Parathyroid adenoma (tissue), 2 donors: Measurements from ENCODE around the gene RIN3.
A peak's percentile ranks its signal among the peaks of the same experiment; 100 is the strongest.

Experiments
- H2AFZ ChIP-seq: fragments of 300-600 bp; sonication (generic); one replicate; pipeline ENCODE4 v1.7.0; 2017; ENCODE audit warnings: antibody characterized with exemption, mild to moderate bottlenecking
- H3K27ac ChIP-seq: fragments of 300-600 bp; sonication (generic); one replicate; pipeline ENCODE4 v1.7.0; 2017
- H3K27me3 ChIP-seq: fragments of 300-600 bp; sonication (generic); one replicate; pipeline ENCODE4 v1.7.0; 2017; ENCODE audit warnings: low read length; ENCODE audit not compliant: control insufficient read depth, insufficient read depth
- H3K36me3 ChIP-seq: fragments of 300-600 bp; sonication (generic); one replicate; pipeline ENCODE4 v1.7.0; 2017; ENCODE audit warnings: low read length; ENCODE audit not compliant: control insufficient read depth, insufficient read depth
- H3K4me1 ChIP-seq: fragments of 300-600 bp; sonication (generic); one replicate; pipeline ENCODE4 v1.7.0; 2017; ENCODE audit warnings: control low read depth
- H3K4me2 ChIP-seq: fragments of 300-600 bp; sonication (generic); one replicate; pipeline ENCODE4 v1.7.0; 2017; ENCODE audit warnings: low read length
- H3K4me3 ChIP-seq: fragments of 300-600 bp; sonication (generic); one replicate; pipeline ENCODE4 v1.7.0; 2017; ENCODE audit warnings: low read depth, low read length
- H3K79me2 ChIP-seq: fragments of 300-600 bp; sonication (generic); one replicate; pipeline ENCODE4 v1.7.0; 2017; ENCODE audit warnings: control low read depth
- H3K9ac ChIP-seq: fragments of 300-600 bp; sonication (generic); one replicate; pipeline ENCODE4 v1.7.0; 2017; ENCODE audit warnings: mild to moderate bottlenecking
- H3K9me3 ChIP-seq: fragments of 300-600 bp; sonication (generic); one replicate; pipeline ENCODE4 v1.7.0; 2017; ENCODE audit warnings: low read length; ENCODE audit not compliant: control insufficient read depth
- CTCF ChIP-seq: fragments of 300-600 bp; sonication (generic); IDR thresholded peaks from one replicate; pipeline ENCODE4 v1.7.0; 2017; ENCODE audit warnings: antibody characterized with exemption, mild to moderate bottlenecking
- donor health status: primary hyperparathyroidism.

The RIN3 gene

GRCh38 chr14:92514844-92515514 lies 1.4 kb downstream of the RIN3 start:
- peaks cover 11% of the 10 kb centered on the region for H3K4me1 ChIP-seq
- peak overlapping the region; percentile 85 for H3K4me2 ChIP-seq
- H3K4me3 ChIP-seq: peak overlapping the region; percentile 69
- peak overlapping the region; percentile 99 for H2AFZ ChIP-seq
- H3K79me2 ChIP-seq: peaks cover 27% of the 10 kb centered on the region
- H3K27ac ChIP-seq: peak overlapping the region; percentile 34
- H3K36me3 ChIP-seq: no peaks in the 10 kb centered on the region
- TF ChIP-seq CTCF: no peak
- peak overlapping the region; percentile 71 for H3K9ac ChIP-seq
- no peaks in the 10 kb centered on the region for H3K9me3 ChIP-seq
- H3K27me3 ChIP-seq: no peaks in the 10 kb centered on the region

- no peak for TF ChIP-seq CTCF
- Histone ChIP-seq H3K9ac (no peak overlapping the region), H3K27ac (peak overlapping the region; percentile 34)
Measured at GRCh38 chr14:92515546-92516343, 2.2 kb downstream of the RIN3 start.

GRCh38 chr14:92516344-92516965 lies 2.9 kb downstream of the RIN3 start:
- Histone ChIP-seq H2AFZ (no peak overlapping the region), H3K36me3 (no peaks in the 10 kb centered on the region), H3K27ac (peak overlapping the region; percentile 31), H3K9me3 (no peaks in the 10 kb centered on the region), H3K9ac (no peak overlapping the region), H3K4me3 (no peak overlapping the region), H3K27me3 (no peaks in the 10 kb centered on the region), H3K4me1 (peaks cover 14% of the 10 kb centered on the region), H3K79me2 (peaks cover 35% of the 10 kb centered on the region), H3K4me2 (no peak overlapping the region)
- no peak for TF ChIP-seq CTCF

More at GRCh38 chr14:92515546-92516343, 2.2 kb downstream of the RIN3 start:
- Histone ChIP-seq H3K4me3 (no peak overlapping the region), H3K36me3 (no peaks in the 10 kb centered on the region), H3K79me2 (peaks cover 28% of the 10 kb centered on the region), H3K9me3 (no peaks in the 10 kb centered on the region), H3K27me3 (no peaks in the 10 kb centered on the region), H2AFZ (no peak overlapping the region), H3K4me1 (peaks cover 14% of the 10 kb centered on the region), H3K4me2 (no peak overlapping the region)

GRCh38 chr14:92516966-92517506 lies 3.5 kb downstream of the RIN3 start:
- no peak overlapping the region for H3K9ac ChIP-seq
- no peak overlapping the region for H3K4me2 ChIP-seq
- H2AFZ ChIP-seq: no peak overlapping the region
- no peaks in the 10 kb centered on the region for H3K36me3 ChIP-seq
- no peak for TF ChIP-seq CTCF
- H3K9me3 ChIP-seq: no peaks in the 10 kb centered on the region
- H3K27me3 ChIP-seq: no peaks in the 10 kb centered on the region
- H3K4me1 ChIP-seq: peaks cover 14% of the 10 kb centered on the region
- peaks cover 37% of the 10 kb centered on the region for H3K79me2 ChIP-seq
- no peak overlapping the region for H3K27ac ChIP-seq
- no peak overlapping the region for H3K4me3 ChIP-seq
